GM18861 (cell line): ENCODE measurements around the gene CEND1.

ENCODE experiments used
- ATAC-seq: cut with Tn5 transposase; IDR thresholded peaks from one replicate; pipeline ENCODE4 v1.9.1; 2021; ENCODE audit not compliant: unreplicated experiment

Gene CEND1

DNA sequence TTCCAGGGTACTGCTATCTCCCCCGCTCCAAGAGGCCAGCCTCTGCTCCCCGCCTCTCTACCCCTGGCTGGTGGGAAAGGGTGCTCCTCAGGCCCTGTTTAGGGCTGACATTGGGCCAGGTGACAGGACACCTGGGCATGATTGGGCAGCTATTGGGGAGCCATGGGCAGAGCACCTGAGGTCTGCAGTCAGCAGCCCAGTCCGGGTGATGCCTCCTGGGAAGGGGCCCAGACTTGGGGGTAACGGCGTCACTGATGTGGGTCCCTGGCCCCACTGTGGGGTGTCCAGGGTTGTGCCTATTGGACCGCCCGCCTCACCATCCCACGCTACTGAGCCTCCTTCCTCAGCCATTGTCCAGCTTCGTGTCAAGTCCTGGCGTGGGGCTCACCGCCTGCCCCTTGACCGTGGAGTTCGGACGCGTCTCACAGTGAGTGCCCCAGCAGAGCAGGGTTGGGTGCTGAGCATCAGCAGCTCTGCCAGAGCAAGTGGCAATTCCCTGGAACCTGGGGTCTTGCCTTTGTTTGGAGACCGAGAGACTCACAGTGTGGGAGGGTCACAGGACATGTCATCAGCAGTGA lies 9.8 kb downstream of the CEND1 start:
- ATAC-seq: no peak

GRCh38 chr11:778976-779954 lies 10.6 kb downstream of the CEND1 start:
- ATAC-seq: no peak

DNA sequence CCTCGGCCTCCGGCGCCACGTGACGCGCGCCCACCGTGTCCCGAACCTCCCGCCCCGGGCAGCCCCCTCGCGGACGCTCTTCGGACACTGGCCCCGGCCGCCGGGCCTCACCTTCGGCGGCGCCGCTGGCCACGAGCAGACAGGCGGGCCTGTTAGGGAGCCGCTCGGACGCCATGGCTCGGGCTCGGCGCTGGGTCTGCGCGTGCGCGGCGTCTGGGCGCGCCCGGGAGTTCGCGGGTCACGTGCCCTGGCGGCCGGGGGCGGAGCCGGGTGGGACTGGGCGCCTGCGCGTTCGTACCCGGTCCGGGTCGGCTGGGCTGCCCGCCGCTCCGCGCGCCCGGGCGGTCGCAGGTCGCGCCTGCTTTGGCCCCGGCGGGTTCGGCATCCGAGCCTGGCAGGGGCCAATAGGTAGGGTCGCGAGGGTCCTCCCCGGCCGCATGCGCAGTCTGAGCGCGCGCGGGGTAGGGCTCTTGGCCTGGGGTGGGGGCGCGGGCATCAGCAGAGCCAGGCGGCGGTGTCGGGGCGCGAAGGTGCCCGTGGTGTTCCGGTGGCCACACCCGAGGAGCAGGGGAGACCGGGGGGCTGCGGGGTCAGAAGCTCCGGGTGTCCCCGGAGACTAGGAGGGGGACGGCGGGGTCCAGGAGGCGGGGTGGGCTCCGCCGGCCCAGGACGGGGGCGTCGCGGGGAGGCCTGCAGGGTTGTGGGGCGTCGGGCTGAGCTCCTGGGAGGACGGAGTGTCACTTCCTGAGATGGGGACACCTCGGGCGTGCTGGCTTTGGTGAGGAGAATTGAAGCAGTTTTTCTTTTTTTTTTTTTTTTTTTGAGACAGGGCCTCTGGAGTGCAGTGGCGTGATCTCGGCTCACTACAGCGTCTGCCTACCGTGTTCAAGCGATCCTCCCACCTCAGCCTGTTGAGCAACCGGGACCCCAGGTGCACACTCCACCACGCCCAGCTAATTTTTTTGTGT lies 12.3 kb downstream of the CEND1 start, which contains the start of gene GATD1:
Gene GATD1, minus strand, starts transcription at position 200 of the 968 bp plus-strand sequence. Its CDS starts 25 bp downstream, at position 175.
- peak; percentile 64 for ATAC-seq

DNA sequence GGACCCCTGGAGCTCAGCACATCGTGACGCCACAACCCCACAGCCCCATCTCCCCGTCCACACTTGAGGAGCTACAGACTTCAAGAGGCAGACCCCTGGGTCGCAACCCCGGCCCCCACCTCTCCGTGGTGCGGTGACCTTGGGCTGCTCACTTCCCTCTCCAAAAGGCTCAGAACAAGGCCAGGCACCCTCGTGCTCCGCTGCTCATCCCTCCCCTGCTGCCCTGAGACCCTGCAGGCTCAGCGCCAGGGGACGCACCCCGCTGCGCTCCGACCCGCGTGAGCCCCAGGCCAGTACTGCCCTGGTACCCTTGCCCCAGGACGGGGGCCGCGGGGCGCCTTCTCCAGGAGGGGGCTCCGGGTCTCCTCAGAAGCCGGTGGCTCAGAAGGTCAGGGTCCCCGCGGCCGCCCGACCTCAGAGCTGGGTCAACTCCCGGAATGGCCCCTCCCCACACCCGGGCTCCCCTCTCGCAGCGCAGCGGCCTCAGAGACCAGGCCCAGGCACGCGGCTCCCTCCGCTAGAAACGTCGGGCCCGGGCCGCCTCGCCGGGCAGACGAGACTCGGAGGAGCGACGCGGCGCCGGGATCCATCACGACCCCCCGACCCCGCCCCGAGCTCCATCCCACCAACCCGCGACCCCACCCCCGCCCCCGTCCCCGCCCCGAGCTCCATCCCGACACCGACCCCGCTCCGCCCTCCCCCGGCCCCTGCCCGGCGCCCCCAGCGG lies 13.2 kb downstream of the CEND1 start:
- no peak for ATAC-seq

- no peak for ATAC-seq
Observed at GRCh38 chr11:776263-776560, 13.7 kb downstream of the CEND1 start.

GRCh38 chr11:774873-775592 lies 14.9 kb downstream of the CEND1 start:
- no peak for ATAC-seq

GRCh38 chr11:773830-774229 lies 16.1 kb downstream of the CEND1 start:
- ATAC-seq: no peak

- no peak for ATAC-seq
Observed at GRCh38 chr11:773425-773824, 16.5 kb downstream of the CEND1 start.

DNA sequence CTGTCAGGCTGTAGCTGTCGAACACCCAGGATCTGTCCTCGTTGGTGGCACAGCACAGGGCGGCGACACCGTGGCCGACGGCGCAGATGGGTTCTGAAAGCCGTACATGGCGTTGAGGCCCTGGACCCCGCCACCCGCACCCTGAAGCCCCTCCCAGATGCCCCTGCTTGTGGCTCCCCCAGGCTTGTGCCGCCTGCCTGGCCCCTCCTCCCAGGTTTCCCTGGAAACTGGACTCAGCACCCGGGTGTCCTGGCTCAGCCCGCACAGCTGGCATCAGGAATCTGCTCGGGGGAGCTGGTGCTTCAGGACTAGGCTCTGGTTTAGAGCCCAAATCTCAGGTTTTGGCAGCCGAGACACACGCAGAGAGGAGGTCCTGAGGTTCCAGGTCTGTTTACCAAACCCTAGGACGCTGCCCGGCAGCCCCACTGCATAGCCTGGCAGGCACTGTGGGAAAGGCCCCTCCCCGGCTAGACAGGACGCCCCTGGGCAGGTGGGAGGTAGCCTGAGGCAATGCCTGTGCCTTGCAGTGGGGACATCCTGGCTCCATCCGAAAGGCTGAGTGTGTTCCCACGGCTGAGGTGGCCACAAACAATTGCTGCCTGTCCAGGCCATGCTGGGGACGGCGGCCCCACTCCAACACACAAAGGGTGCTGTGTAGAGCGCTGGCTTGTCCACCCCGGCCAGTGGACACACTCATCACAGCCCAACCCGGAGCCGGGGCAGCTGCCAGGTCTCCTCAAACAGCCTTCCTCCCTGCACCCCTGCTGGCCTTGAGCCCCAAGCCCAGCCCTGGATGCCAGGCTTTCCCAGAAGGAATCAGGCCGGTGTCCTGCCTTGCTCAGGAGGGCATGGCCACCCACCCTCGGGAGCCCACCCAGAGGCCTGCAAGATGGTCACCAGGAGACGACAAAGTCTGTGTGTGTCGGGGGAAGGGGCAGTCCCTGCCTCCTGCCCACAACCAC lies 17.2 kb downstream of the CEND1 start:
- no peak for ATAC-seq

DNA sequence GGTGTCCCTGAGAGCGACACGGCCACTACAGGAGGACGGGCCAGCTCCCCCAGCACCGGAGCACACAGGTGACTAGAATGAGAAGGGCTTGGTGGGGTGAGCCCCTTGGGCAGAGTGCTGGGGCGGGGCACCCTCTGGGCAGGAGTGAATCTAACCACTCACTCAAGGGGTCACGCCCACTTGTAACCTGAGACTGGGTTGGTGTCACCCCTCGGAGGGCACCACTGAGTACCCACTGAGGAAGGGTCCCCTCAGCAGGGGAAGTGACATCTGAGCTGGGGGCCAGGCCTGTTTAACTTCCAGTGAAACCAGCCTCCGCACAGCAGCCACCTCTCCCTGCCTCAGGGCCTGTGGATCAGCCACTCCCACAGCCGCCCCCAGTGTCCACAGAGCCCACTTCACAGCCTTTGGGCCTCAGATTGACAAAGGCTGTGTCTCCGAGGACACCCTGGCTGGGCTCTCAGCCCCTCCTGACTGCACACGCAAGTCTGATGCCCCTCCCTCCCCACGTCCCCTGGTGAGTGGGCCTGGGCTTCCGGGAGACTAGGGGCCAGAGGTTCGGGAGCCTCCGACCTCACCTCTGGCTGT lies 18.2 kb downstream of the CEND1 start:
- no peak for ATAC-seq

GRCh38 chr11:770642-771616 lies 19.0 kb downstream of the CEND1 start:
- no peak for ATAC-seq

DNA sequence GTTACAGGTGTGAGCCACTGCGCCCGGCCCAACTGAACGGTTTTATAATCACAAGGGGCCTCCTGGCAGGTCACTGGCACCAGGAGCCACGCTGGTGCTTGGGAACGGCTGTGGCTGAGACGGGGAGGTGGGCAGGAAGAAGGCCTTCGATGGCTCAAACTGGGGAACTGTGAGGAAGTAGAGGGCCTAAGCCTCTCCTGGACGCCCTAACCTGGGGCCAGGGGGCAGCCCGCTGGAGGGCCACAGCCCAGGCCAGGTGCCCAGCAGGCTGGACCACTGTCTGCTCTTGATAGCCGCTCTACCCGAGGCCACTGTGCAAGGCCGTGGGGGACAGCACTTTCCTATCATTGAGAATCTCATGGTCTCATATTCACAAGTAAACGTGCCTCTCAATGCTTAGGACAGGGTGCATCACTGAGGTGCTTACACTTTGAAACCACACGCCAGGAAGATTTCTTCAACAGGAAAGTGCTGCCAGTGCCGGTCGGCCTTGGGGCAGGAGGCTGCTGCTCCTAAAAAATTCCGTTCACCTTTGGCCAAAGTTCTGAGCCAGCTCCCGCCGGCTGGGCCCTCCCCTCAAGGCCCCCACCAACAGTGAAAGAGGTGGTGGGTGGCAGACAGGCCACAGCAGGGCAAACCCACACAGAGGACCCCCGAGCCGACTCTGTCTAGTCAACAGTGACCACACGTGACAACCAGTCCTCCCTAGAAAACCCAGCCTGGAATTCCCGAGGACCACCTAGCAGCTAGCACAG lies 19.8 kb downstream of the CEND1 start:
- ATAC-seq: no peak

- no peak for ATAC-seq
Observed at GRCh38 chr11:767238-767637, 22.7 kb downstream of the CEND1 start.

- no peak for ATAC-seq
Observed at GRCh38 chr11:766936-767210, 23.0 kb downstream of the CEND1 start.

DNA sequence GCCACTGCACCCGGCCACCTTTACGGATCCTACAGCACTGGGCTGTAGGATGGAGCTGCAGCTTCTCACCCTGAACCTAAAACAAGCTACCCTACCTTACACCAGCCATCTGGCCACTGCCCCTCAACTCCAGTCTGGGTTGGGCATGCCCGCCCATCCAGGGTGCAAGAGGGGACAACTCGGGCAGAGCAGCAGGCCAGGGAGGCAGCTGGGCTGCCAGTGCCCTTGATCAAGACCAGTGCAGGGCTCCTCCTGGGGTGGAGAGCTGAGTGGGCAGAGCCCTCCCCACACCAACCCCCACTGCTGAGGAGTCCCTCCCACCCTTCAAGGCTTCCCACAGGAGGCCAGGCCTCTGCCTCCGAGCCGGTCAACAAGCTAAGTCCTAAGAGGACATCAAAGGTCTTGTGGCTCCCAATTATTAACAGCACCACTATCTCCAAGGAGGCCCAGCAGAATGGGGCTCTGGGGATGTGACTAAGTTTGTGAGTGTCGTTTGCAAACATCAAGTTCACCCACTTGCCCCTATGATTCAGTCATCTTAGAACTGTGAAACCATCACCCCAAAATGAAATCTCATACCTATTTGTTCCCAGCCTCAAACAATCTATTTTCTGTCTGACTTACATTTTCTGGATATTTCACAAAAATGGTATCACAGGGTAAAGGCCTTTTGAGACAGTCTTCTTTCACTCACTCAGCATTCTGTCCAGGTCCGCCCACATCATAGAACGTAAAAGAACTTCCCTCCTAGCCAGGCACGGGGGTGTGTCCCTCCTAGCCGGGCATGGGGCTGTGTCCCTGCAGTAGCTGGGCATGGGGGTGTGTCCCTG lies 23.6 kb downstream of the CEND1 start:
- ATAC-seq: no peak

DNA sequence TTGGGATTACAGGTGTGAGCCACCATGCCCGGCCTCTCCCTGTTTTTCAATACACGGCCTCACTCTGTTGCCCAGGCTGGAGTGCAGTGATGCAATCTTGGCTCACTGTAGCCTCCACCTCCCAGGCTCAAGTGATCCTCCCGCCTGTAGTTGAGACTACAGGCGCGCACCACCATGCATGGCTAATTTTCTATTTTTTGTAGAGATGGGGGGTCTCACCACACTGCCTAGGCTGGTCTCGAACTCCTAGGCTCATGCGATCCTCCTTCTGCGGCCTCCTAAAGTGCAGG lies 24.1 kb downstream of the CEND1 start:
- no peak for ATAC-seq
